Esophagus squamous epithelium (tissue), 4 donors: ENCODE measurements around the gene NTN3.

Experiments
- POLR2A ChIP-seq, 4 donors: fragments of 450-650 bp; IDR thresholded peaks; one replicate each; pipeline ENCODE4 v1.6.1; 2017; ENCODE audit warnings: antibody characterized with exemption in 4 of 4, mild to moderate bottlenecking in 4 of 4, moderate library complexity in 3 of 4
- TF ChIP-seq, protein P1 (sequence below), 6 experiments: fragments of 450-650 bp in 4 of 6; fragments of 200-600 bp in 2 of 6; sonication (generic) in 2 of 6; IDR thresholded peaks; one replicate each; pipeline ENCODE4 v1.5.1; 2016 to 2019; ENCODE audit warnings: antibody characterized with exemption in 6 of 6, mild to moderate bottlenecking in 4 of 6, moderate library complexity in 4 of 6

DNA sequence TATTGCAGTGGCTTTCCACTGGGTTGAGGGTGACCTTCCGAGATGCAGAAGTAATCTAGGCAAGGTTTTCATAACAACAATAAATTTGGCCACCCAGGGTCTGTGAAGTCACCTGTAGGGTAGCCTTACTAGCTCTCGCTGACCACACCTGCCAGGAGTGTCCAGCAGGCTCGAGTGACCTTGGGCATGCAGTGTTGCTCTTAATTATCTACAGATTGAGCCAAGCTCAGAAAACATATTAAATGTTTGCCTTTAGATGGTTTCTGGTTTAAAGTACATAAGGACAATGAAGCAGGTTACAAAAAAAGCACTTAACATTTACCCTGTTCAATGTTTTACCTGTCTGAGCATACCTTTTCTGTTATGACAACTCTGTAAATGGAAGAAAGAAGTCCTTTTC, 5.6 kb downstream of the NTN3 start:
- TF ChIP-seq, protein P1, sequence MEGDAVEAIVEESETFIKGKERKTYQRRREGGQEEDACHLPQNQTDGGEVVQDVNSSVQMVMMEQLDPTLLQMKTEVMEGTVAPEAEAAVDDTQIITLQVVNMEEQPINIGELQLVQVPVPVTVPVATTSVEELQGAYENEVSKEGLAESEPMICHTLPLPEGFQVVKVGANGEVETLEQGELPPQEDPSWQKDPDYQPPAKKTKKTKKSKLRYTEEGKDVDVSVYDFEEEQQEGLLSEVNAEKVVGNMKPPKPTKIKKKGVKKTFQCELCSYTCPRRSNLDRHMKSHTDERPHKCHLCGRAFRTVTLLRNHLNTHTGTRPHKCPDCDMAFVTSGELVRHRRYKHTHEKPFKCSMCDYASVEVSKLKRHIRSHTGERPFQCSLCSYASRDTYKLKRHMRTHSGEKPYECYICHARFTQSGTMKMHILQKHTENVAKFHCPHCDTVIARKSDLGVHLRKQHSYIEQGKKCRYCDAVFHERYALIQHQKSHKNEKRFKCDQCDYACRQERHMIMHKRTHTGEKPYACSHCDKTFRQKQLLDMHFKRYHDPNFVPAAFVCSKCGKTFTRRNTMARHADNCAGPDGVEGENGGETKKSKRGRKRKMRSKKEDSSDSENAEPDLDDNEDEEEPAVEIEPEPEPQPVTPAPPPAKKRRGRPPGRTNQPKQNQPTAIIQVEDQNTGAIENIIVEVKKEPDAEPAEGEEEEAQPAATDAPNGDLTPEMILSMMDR (IDR thresholded peaks at IDR 0.05) = no peak
- no peak for TF ChIP-seq POLR2A (IDR thresholded peaks at IDR 0.05)
